Uterus (tissue), 4 donors: Measurements from ENCODE around the gene NCKAP5L. TPM values are rescaled to one million over a fixed set of nuclear protein-coding genes. Genes with fewer than 3 reads are reported as not detected.

Experiments
- DNase-seq, 2 donors: peaks; one replicate each; pipeline ENCODE4 v3.0.0-alpha.2; 2019 to 2020
- H3K27ac ChIP-seq, 2 donors: fragments of 200-600 bp; sonication (generic); 1 replicate in 1 of 2; 2 replicates in 1 of 2; pipeline ENCODE4 v1.5.1; 2016 to 2018
- H3K27me3 ChIP-seq, 2 donors: fragments of 200-600 bp; sonication (generic); one replicate each; pipeline ENCODE4 v1.5.1; 2018 to 2019; ENCODE audit warnings: control low read depth in 1 of 2
- H3K36me3 ChIP-seq, 2 donors: fragments of 200-600 bp; sonication (generic); one replicate each; pipeline ENCODE4 v1.5.1; 2019; ENCODE audit warnings: control low read depth in 1 of 2
- H3K4me1 ChIP-seq, 2 donors: fragments of 200-600 bp; sonication (generic); one replicate each; pipeline ENCODE4 v1.5.1; 2018 to 2019; ENCODE audit warnings: control low read depth in 1 of 2
- H3K4me3 ChIP-seq, 2 donors: fragments of 200-600 bp; sonication (generic); 1 replicate in 1 of 2; 2 replicates in 1 of 2; pipeline ENCODE4 v1.5.1; 2018 to 2019; ENCODE audit warnings: mild to moderate bottlenecking in 1 of 2
- H3K9me3 ChIP-seq, 2 donors: fragments of 200-600 bp; sonication (generic); one replicate each; pipeline ENCODE4 v1.5.1; 2019; ENCODE audit warnings: control low read depth in 1 of 2
- CTCF ChIP-seq, 4 experiments: fragments of 200-600 bp in 2 of 4; fragments of 450-650 bp in 2 of 4; sonication (generic) in 2 of 4; IDR thresholded peaks; one replicate each; pipeline ENCODE4 v1.5.1; 2016 to 2019; ENCODE audit warnings: antibody characterized with exemption in 4 of 4, mild to moderate bottlenecking in 2 of 4, moderate library complexity in 1 of 4
- POLR2A ChIP-seq, 2 donors: fragments of 450-650 bp; IDR thresholded peaks; one replicate each; pipeline ENCODE4 v1.6.1; 2016; ENCODE audit warnings: antibody characterized with exemption in 2 of 2, mild to moderate bottlenecking in 1 of 2, moderate library complexity in 1 of 2
- intact Hi-C: fragments of 100-400 bp; cut with DNase I; formaldehyde crosslinking; loops from one replicate; pipeline ENCODE4 v1.15.1; 2023; ENCODE audit warnings: low total_unique reads
- total RNA-seq, 4 donors: library from RNA; depleted of rRNA in 3 of 4; stranded (reverse); fragments of >200 nt in 3 of 4; gene quantifications; one replicate each; pipeline versions ENCODE4 v1.1.0 to v1.2.4, GENCODE V29; 2014 to 2023
- donor health status: DM: yes; HTN: yes; CAD: no.

Gene NCKAP5L
- total RNA-seq, 4 donors from 2014 or later: 4.1 to 26.1 (median 11.5) TPM

GRCh38 chr12:49823350-49823749 lies 4.9 kb downstream of the NCKAP5L start:
- TF ChIP-seq CTCF (IDR thresholded peaks at IDR 0.05) (no peak), POLR2A (IDR thresholded peaks at IDR 0.05) (no peak)
- intact Hi-C loops: no loop called here
- no peaks in the 10 kb centered on the region for H3K9me3 ChIP-seq
- no peaks in the 10 kb centered on the region for H3K4me1 ChIP-seq
- no peak overlapping the region for H3K27ac ChIP-seq
- H3K27me3 ChIP-seq: no peaks in the 10 kb centered on the region
- DNase-seq: no peak
- H3K4me3 ChIP-seq: no peak overlapping the region
- H3K36me3 ChIP-seq: no peaks in the 10 kb centered on the region

DNA sequence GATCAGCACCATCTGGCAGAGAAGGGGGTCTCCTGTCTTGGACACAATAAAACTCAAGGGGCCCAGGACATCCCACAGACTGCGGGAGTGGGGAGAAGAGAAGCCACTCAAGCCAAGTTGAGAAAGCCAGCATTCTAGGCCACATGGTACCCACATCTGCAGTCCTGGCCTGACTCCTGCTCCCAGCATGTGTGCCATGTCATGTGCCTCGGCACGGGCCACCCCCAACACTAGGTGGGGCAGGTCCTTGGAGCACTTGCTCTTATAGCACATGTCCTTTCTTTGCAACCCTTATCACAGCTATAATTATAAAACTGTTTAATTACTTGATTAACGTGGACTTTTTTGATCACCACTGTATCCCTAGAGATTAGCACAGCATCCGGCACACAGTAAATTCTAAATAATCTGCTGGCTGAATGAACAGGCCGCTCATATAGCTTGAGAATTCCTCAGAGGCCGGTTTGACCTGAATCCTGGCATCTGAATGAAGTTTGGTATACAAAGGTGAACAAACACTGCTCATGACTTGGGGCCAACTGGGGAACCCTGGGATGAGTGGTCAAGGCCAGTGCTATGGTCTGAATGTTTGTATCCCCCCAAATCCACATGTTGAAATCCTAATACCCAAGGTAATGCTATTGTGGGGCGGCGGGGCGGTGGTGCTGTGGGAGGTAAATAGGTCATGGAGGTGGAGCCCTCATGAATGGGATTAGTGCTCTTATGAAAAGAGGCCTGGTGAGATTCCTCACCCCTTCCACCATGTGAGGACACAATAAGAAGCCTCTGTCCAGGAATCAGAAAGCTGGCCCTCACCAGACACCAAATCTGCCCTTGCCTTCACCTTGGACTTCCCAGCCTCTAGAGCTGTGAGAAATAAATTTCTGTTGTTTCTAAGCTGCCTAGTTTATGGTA lies 6.6 kb downstream of the NCKAP5L start:
- Histone ChIP-seq H3K4me3 (no peak overlapping the region), H3K4me1 (no peaks in the 10 kb centered on the region), H3K36me3 (no peaks in the 10 kb centered on the region), H3K27ac (no peak overlapping the region), H3K27me3 (no peaks in the 10 kb centered on the region), H3K9me3 (no peaks in the 10 kb centered on the region)
- no peak for DNase-seq
- no peak for TF ChIP-seq CTCF (IDR thresholded peaks at IDR 0.05)
- TF ChIP-seq POLR2A (IDR thresholded peaks at IDR 0.05): no peak
- intact Hi-C loops: no loop called here

DNA sequence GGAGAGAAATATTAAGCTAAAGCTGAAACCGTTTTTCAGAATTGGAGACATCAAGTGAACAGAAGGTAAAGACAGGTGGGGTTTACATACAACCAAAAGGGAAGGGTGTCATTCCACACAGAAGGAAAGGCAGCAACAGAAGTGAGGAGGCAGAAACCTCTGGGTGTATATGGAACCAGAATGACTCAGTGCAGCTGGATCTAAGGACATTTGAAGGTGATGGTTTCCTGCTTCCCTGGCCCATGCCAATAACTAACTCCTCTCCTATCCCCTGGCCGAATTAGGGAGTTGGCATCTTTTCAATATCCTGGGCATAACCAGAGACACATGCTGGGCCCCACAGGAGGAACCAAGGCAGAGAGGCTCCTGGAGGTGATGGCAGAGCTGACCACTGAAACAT lies 8.4 kb downstream of the NCKAP5L start:
- TF ChIP-seq CTCF (IDR thresholded peaks at IDR 0.05) (no peak), POLR2A (IDR thresholded peaks at IDR 0.05) (no peak)
- DNase-seq: no peak
- Histone ChIP-seq H3K4me1 (no peaks in the 10 kb centered on the region), H3K27ac (no peak overlapping the region), H3K4me3 (no peak overlapping the region), H3K27me3 (no peaks in the 10 kb centered on the region), H3K36me3 (no peaks in the 10 kb centered on the region), H3K9me3 (no peaks in the 10 kb centered on the region)
- intact Hi-C loops: no loop called here

DNA sequence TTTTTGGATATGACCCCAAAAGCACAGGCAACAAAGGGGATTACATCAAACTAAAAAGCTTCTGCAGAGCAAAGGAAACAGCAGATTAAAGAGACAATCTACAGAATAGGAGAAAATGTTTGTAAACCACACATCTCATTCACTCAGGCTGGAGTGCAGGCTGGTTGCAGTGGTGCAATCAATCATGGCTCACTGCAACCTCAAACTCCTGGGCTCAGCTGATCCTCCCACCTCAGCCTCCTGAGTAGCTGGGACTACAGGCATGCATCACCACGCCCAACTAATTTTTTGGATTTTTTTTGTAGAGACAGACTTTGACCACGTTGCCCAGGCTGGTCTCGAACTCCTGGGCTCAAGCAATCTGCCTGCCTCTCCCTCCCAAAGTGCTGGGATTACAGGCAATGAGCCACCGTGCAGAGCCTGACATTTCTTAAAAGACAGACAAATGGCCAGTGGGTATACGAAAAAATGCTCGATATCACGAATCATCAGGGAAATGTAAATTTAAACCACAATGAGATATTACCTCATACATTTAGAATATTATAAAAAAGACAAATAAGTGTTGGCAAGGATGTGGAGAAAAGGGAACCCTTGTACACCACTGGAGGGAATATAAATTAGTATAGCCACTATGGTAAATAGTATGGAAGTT lies 9.8 kb downstream of the NCKAP5L start:
- no peak overlapping the region for H3K4me3 ChIP-seq
- no peaks in the 10 kb centered on the region for H3K9me3 ChIP-seq
- no peaks in the 10 kb centered on the region for H3K4me1 ChIP-seq
- DNase-seq: no peak
- TF ChIP-seq POLR2A (IDR thresholded peaks at IDR 0.05) (no peak), CTCF (IDR thresholded peaks at IDR 0.05) (no peak)
- intact Hi-C loops: no loop called here
- no peak overlapping the region for H3K27ac ChIP-seq
- no peaks in the 10 kb centered on the region for H3K27me3 ChIP-seq
- no peaks in the 10 kb centered on the region for H3K36me3 ChIP-seq

GRCh38 chr12:49813131-49813530 lies 15.1 kb downstream of the NCKAP5L start:
- peaks cover 4 to 7% of the 10 kb centered on the region in 2 donors for H3K4me1 ChIP-seq
- intact Hi-C loops: no loop called here
- H3K4me3 ChIP-seq: no peak overlapping the region
- H3K27me3 ChIP-seq: no peaks in the 10 kb centered on the region
- H3K9me3 ChIP-seq: no peaks in the 10 kb centered on the region
- no peak overlapping the region for H3K27ac ChIP-seq
- H3K36me3 ChIP-seq: no peaks in the 10 kb centered on the region
- no peak for DNase-seq
- TF ChIP-seq POLR2A (IDR thresholded peaks at IDR 0.05): no peak
- TF ChIP-seq CTCF (IDR thresholded peaks at IDR 0.05): no peak
